Measurements from ENCODE around the gene SH3RF2.

The SH3RF2 gene

DNA sequence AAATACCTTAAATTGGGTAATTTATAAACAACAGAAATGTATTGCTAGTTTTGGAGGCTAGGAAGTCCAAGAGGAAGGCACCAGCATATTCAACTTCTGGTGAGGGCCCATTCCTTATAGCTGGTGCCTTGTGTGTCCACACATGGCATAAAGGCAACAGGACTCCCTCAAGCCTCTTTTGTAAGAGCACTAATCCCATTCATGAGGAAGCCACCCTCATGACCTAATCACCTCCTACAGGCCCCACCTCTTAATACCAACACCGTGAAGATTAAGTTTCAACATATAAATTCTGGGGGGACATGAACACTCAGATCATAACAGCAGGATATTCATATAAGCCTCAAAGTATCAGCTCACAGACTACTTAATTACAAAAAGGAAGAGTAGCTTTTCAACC lies 173.0 kb downstream of the SH3RF2 start:
- Histone ChIP-seq H3K36me3 (ENCODE audit: insufficient read depth, low read length) (peaks cover 38% of the 10 kb centered on the region), H3K9ac (ENCODE audit: low read depth, low read length) (no peak overlapping the region), H3K27ac (ENCODE audit: low read depth, low read length) (no peak overlapping the region), H3K27me3 (ENCODE audit: insufficient read depth, low read length) (no peaks in the 10 kb centered on the region), H3K4me3 (ENCODE audit: low read length) (no peak overlapping the region), H3K4me1 (ENCODE audit: insufficient read depth, low read length) (no peaks in the 10 kb centered on the region), H3K9me3 (ENCODE audit: insufficient read depth, low read depth, low read length) (no peaks in the 10 kb centered on the region)
- WGBS: 96% methylated on average over 1 of the region's 1 CpG

DNA sequence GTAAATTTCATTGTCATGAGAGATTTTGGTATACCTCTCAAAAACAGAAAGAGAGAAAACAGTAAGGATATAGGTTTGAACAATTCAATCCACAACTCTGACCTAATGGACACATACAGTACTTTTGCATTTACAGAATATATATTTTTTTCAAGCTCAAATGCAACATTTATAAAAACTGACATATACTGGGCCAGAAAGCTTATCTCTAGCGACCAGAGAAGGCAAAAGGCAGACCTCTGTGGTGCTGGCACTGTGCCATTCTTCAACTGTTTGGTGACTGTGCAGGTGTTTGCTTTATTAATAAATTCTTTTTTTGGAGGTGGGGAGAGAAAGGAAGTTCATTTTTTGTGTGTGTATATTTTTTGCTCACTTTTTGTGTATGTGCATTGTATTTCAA lies 175.0 kb downstream of the SH3RF2 start:
- Histone ChIP-seq H3K4me1 (ENCODE audit: insufficient read depth, low read length) (no peaks in the 10 kb centered on the region), H3K27me3 (ENCODE audit: insufficient read depth, low read length) (no peaks in the 10 kb centered on the region), H3K4me3 (ENCODE audit: low read length) (no peak overlapping the region), H3K9ac (ENCODE audit: low read depth, low read length) (no peak overlapping the region), H3K9me3 (ENCODE audit: insufficient read depth, low read depth, low read length) (no peaks in the 10 kb centered on the region), H3K36me3 (ENCODE audit: insufficient read depth, low read length) (peaks cover 52% of the 10 kb centered on the region), H3K27ac (ENCODE audit: low read depth, low read length) (no peak overlapping the region)
- WGBS: 96% methylated on average over 1 of the region's 1 CpG

DNA sequence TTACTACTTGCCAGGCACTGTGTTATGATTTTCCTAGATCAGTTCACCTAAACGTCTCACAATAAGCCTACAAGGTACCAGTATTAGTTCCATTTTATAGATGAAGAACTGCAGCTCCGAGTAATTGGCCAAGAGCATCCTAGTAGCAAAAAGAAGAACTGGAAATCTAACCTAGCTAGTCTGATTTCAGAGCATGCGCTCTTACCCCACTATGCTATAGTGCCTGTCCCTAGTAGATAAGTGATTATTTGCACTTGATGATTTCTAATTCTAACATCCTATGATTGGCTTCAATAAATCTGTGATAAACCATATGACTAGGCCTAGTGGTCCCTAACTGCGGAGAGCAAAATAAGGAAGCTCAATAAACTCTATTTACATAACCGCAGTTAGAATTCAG lies 176.1 kb downstream of the SH3RF2 start:
- H3K27me3 ChIP-seq (ENCODE audit: insufficient read depth, low read length): no peaks in the 10 kb centered on the region
- H3K9me3 ChIP-seq (ENCODE audit: insufficient read depth, low read depth, low read length): no peaks in the 10 kb centered on the region
- H3K27ac ChIP-seq (ENCODE audit: low read depth, low read length): no peak overlapping the region
- H3K4me3 ChIP-seq (ENCODE audit: low read length): no peak overlapping the region
- H3K36me3 ChIP-seq (ENCODE audit: insufficient read depth, low read length): peaks cover 62% of the 10 kb centered on the region
- H3K9ac ChIP-seq (ENCODE audit: low read depth, low read length): no peak overlapping the region
- 94% methylated on average over 5 of the region's 5 CpGs for WGBS
- no peaks in the 10 kb centered on the region for H3K4me1 ChIP-seq (ENCODE audit: insufficient read depth, low read length)

Data from HUES64 (cell line).